Left lung (tissue), 14 donors: Measurements from ENCODE around the gene FSD1L. TPM values are rescaled to one million over a fixed set of nuclear protein-coding genes. Genes with fewer than 3 reads are reported as not detected.

Experiments
- ATAC-seq: fragments of 200-7000 bp; cut with Tn5 transposase; one replicate; pipeline ENCODE4 v1.9.1; 2020; ENCODE audit warnings: moderate library complexity
- DNase-seq, 4 donors: peaks; one replicate each; pipeline ENCODE4 v3.0.0-alpha.2; 2013 to 2020
- H3K27ac ChIP-seq, 2 donors: fragments of 200-600 bp; sonication (generic) in 1 of 2; one replicate each; pipeline versions ENCODE4 v1.5.0 to v1.8.0; 2020 to 2021
- H3K27me3 ChIP-seq, 2 donors: fragments of 200-600 bp; sonication (generic) in 1 of 2; one replicate each; pipeline versions ENCODE4 v1.5.0 to v1.8.0; 2020 to 2021
- H3K36me3 ChIP-seq, 2 donors: fragments of 200-600 bp; sonication (generic) in 1 of 2; one replicate each; pipeline versions ENCODE4 v1.5.0 to v1.8.0; 2020 to 2021
- H3K4me1 ChIP-seq, 2 donors: fragments of 200-600 bp; one replicate each; pipeline ENCODE4 v1.8.0; 2021
- H3K4me3 ChIP-seq, 2 donors: fragments of 200-600 bp; sonication (generic) in 1 of 2; one replicate each; pipeline versions ENCODE4 v1.5.0 to v1.8.0; 2020 to 2021; ENCODE audit warnings: mild to moderate bottlenecking in 1 of 2
- H3K9me3 ChIP-seq, 2 donors: fragments of 200-600 bp; sonication (generic) in 1 of 2; one replicate each; pipeline versions ENCODE4 v1.5.0 to v1.8.0; 2020 to 2021
- CTCF ChIP-seq, 2 donors: fragments of 200-600 bp; sonication (generic) in 1 of 2; IDR thresholded peaks; one replicate each; pipeline versions ENCODE4 v1.5.0 to v1.8.0; 2021; ENCODE audit warnings: antibody characterized with exemption in 2 of 2
- intact Hi-C, 2 donors: fragments of 100-400 bp; cut with DNase I; formaldehyde crosslinking; loops; one replicate each; pipeline versions ENCODE4 v1.11.2 to v1.14.2; 2022
- long read RNA-seq, 12 donors: library from polyadenylated mRNA in 2 of 12; unstranded in 2 of 12; transcript quantifications; one replicate each; pipeline ENCODE4 v2.0.0 and lab custom pipeline, GENCODE V29; 2019 to 2026
- polyA plus RNA-seq, 6 donors: library from polyadenylated mRNA; unstranded; fragments of 120-200 nt; gene quantifications; one replicate each; pipeline ENCODE4 v1.2.1, GENCODE V29; 2013; ENCODE audit not compliant: insufficient read length in 6 of 6
- total RNA-seq, 2 donors: library from RNA; stranded (reverse); fragmentation: NEBNext Ultra II Directional; extraction: Animal tissue kit (Norgen Biotek cat#: 25700); gene quantifications; one replicate each; pipeline ENCODE4 v1.2.1, GENCODE V29; 2021
- donor health status: DM: no; HTN: yes; CAD: no.
- donor health status: DM: no; HTN: no; CAD: no.

The FSD1L gene
- total RNA-seq (1 to 10 TPM; 3.7 to 6.4 TPM), polyA plus RNA-seq (1 to 10 TPM; 6.4 to 9.4 (median 7.8) TPM)
- long read RNA-seq, donor 1: 0 reads
- long read RNA-seq, donor 2, partial matches to known transcripts: 0 of 1 reads
- long read RNA-seq, donor 2, other reads (novel, unspliced or antisense): 0 of 1 reads
- long read RNA-seq, donor 3: 0 reads
- long read RNA-seq, donor 4, partial matches to known transcripts: 1 of 1 reads
- long read RNA-seq, donor 4, other reads (novel, unspliced or antisense): 0 of 1 reads
- long read RNA-seq, donor 5, partial matches to known transcripts: 0 of 1 reads
- long read RNA-seq, donor 5, other reads (novel, unspliced or antisense): 0 of 1 reads
- long read RNA-seq, donor 6: 0 reads
- long read RNA-seq, donor 7: 0 reads
- long read RNA-seq, donor 8: 0 reads
- long read RNA-seq, donor 9: 0 reads
- long read RNA-seq, donor 10: 0 reads
- long read RNA-seq, donor 11, partial matches to known transcripts: 0 of 3 reads
- long read RNA-seq, donor 11, other reads (novel, unspliced or antisense): 0 of 3 reads
- long read RNA-seq, donor 12, partial matches to known transcripts: 0 of 1 reads
- long read RNA-seq, donor 12, other reads (novel, unspliced or antisense): 0 of 1 reads

GRCh38 chr9:105447814-105448812 is at the start of gene FSD1L:
Gene FSD1L (plus strand): TSS chr9:105448034. CDS start chr9:105448221, 187 bp downstream.
- intact Hi-C loops: no loop called here
- no peaks in the 10 kb centered on the region for H3K27me3 ChIP-seq
- no peaks in the 10 kb centered on the region for H3K9me3 ChIP-seq
- DNase-seq: peak; percentile 81 to 99 (median 94)
- H3K4me3 ChIP-seq: peak within 1 kb of the TSS; percentile 62 to 80
- TF ChIP-seq CTCF (IDR thresholded peaks at IDR 0.05): no peak
- H3K4me1 ChIP-seq: peaks cover 0 to 19% of the 10 kb centered on the region in 2 donors
- H3K27ac ChIP-seq: peak within 1 kb of the TSS; percentile 60 to 73
- no peaks in the 10 kb centered on the region for H3K36me3 ChIP-seq
- ATAC-seq: peak; percentile 99

GRCh38 chr9:105399117-105399516 is 48.7 kb upstream of the FSD1L start:
- Histone ChIP-seq H3K9me3 (no peaks in the 10 kb centered on the region), H3K4me1 (no peaks in the 10 kb centered on the region), H3K27me3 (no peaks in the 10 kb centered on the region), H3K4me3 (no peak overlapping the region), H3K36me3 (no peaks in the 10 kb centered on the region), H3K27ac (no peak overlapping the region)
- no peak for TF ChIP-seq CTCF (IDR thresholded peaks at IDR 0.05)
- no peak for DNase-seq
- intact Hi-C loops: no loop called here
- ATAC-seq: no peak

- H3K4me3 ChIP-seq: no peak overlapping the region
- no peaks in the 10 kb centered on the region for H3K4me1 ChIP-seq
- intact Hi-C loops: no loop called here
- no peak overlapping the region for H3K27ac ChIP-seq
- no peaks in the 10 kb centered on the region for H3K36me3 ChIP-seq
- ATAC-seq (no peak), DNase-seq (no peak)
- no peaks in the 10 kb centered on the region for H3K9me3 ChIP-seq
- no peaks in the 10 kb centered on the region for H3K27me3 ChIP-seq
- no peak for TF ChIP-seq CTCF (IDR thresholded peaks at IDR 0.05)
These were observed 46.2 kb upstream of the FSD1L start for GRCh38 chr9:105401651-105402050.

- H3K27me3 ChIP-seq: no peaks in the 10 kb centered on the region
- no peak overlapping the region for H3K27ac ChIP-seq
- no peaks in the 10 kb centered on the region for H3K4me1 ChIP-seq
- H3K4me3 ChIP-seq: no peak overlapping the region
- H3K36me3 ChIP-seq: no peaks in the 10 kb centered on the region
- H3K9me3 ChIP-seq: no peaks in the 10 kb centered on the region
- DNase-seq (no peak), ATAC-seq (no peak)
- no peak for TF ChIP-seq CTCF (IDR thresholded peaks at IDR 0.05)
- intact Hi-C loops: no loop called here
These were observed 44.1 kb upstream of the FSD1L start for GRCh38 chr9:105403552-105404248.
